Mesendoderm (in vitro differentiated cells): ENCODE results near the gene GNG7.

Experiments
- DNase-seq: peaks from one replicate; pipeline ENCODE4 v3.0.0; 2013
- H2AK5ac ChIP-seq: 2 replicates; pipeline ENCODE4 v1.6.1; 2013; ENCODE audit warnings: low read length, inconsistent platforms
- H2BK120ac ChIP-seq: 2 replicates; pipeline ENCODE4 v1.6.1; 2013; ENCODE audit warnings: low read depth, mild to moderate bottlenecking, low read length, moderate library complexity, mixed read lengths
- H2BK15ac ChIP-seq: replicated peaks from 2 replicates; pipeline ENCODE4 v1.6.1; 2013; ENCODE audit warnings: low read depth, mild to moderate bottlenecking, moderate library complexity
- H2BK5ac ChIP-seq: 2 replicates; pipeline ENCODE4 v1.6.1; 2013; ENCODE audit warnings: low read length, inconsistent platforms
- H3K18ac ChIP-seq: 2 replicates; pipeline ENCODE4 v1.6.1; 2013; ENCODE audit warnings: mild to moderate bottlenecking, low read length, mixed read lengths
- H3K23ac ChIP-seq: one replicate; pipeline ENCODE4 v1.6.1; 2013; ENCODE audit warnings: low read length
- H3K27ac ChIP-seq: 2 replicates; pipeline ENCODE4 v1.5.1; 2013; ENCODE audit warnings: low read depth, mild to moderate bottlenecking, inconsistent platforms, low read length, moderate library complexity
- H3K27me3 ChIP-seq: 2 replicates; pipeline ENCODE4 v1.6.1; 2013; ENCODE audit warnings: low read length, control low read depth, mild to moderate bottlenecking, inconsistent platforms; ENCODE audit not compliant: insufficient read depth, poor library complexity
- H3K36me3 ChIP-seq: 2 replicates; pipeline ENCODE4 v1.6.1; 2013; ENCODE audit warnings: low read length, inconsistent platforms; ENCODE audit not compliant: control insufficient read depth, insufficient read depth
- H3K4ac ChIP-seq: one replicate; pipeline ENCODE4 v1.6.1; 2013; ENCODE audit warnings: low read depth, mild to moderate bottlenecking, low read length, moderate library complexity
- H3K4me1 ChIP-seq: 2 replicates; pipeline ENCODE4 v1.6.1; 2013; ENCODE audit warnings: low read depth, low read length, inconsistent platforms; ENCODE audit not compliant: control insufficient read depth
- H3K4me2 ChIP-seq: 2 replicates; pipeline ENCODE4 v1.6.1; 2013; ENCODE audit warnings: low read length
- H3K4me3 ChIP-seq: 2 replicates; pipeline ENCODE4 v1.5.1; 2013; ENCODE audit warnings: mild to moderate bottlenecking, low read length
- H3K56ac ChIP-seq: one replicate; pipeline ENCODE4 v1.6.1; 2013; ENCODE audit warnings: low read length
- H3K79me1 ChIP-seq: 2 replicates; pipeline ENCODE4 v1.6.1; 2013; ENCODE audit warnings: low read length, inconsistent platforms
- H3K79me2 ChIP-seq: 2 replicates; pipeline ENCODE4 v1.6.1; 2013; ENCODE audit warnings: mild to moderate bottlenecking, low read length; ENCODE audit not compliant: control insufficient read depth, insufficient read depth
- H3K9ac ChIP-seq: 2 replicates; pipeline ENCODE4 v1.6.1; 2013; ENCODE audit warnings: low read length, inconsistent platforms
- H4K5ac ChIP-seq: one replicate; pipeline ENCODE4 v1.6.1; 2013; ENCODE audit warnings: low read length
- H4K8ac ChIP-seq: one replicate; pipeline ENCODE4 v1.6.1; 2013; ENCODE audit warnings: low read depth, mild to moderate bottlenecking, control low read depth, low read length, moderate library complexity
- WGBS: extraction: QIAGEN DNeasy Blood & Tissue Kit; methylation state at CpG from one replicate; pipeline ENCODE4 v1.1.7; 2013; ENCODE audit warnings: low lambda C conversion rate, missing lambda C conversion rate; ENCODE audit not compliant: insufficient coverage; ENCODE audit errors: extremely low coverage; 5-methylcytosine and 5-hydroxymethylcytosine counted together

The GNG7 gene

GRCh38 chr19:2615782-2616181 lies 86.7 kb downstream of the GNG7 start:
- Histone ChIP-seq H4K5ac (no peak overlapping the region), H3K56ac (no peak overlapping the region)
- WGBS = no CpG with 5 or more reads among the region's 6 CpGs

DNA sequence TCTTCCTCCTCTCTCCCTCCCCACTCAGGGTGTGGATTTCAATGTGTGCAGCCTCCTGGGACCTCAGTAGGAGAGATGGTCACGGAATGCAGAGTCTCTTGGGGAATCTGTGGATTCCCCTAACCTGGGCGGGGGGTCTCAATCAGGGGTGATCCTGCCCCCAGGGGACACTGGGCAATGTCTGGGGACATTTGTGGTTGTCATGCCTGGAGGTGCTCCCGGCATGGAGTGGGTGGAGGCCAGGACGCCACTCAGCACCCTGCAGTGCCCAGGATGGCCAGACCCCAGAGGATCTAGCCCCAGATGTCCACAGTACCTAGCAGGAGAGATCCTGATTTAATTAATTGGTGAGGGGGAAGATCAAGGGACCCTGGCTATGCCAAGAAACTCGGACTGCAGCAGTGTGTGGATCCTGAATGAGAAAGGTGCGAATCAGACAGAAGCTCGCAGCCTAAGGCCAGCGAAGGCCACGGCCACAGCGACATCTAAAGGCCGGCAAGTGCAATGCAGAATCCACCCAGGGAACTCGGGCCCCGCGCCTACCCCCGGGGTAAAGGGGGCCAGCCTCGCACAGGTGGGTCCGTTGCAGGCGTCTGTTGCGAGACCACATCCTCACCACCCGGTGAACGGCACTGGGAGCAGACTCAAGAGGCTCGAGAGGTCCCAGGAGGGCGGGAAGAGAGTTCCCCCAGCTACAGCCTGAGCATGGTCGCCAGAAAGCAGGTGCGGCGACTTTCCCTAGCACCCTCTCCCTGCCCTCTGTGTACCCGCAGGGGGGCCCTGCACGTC lies 88.8 kb downstream of the GNG7 start:
- H4K5ac ChIP-seq = no peak overlapping the region
- H3K9ac ChIP-seq = no peak overlapping the region
- no peak overlapping the region for H4K8ac ChIP-seq
- H3K23ac ChIP-seq = no peak overlapping the region
- no peak overlapping the region for H2BK120ac ChIP-seq
- H3K18ac ChIP-seq = peak overlapping the region; percentile 43
- H3K27ac ChIP-seq = no peak overlapping the region
- no peaks in the 10 kb centered on the region for H3K79me2 ChIP-seq
- peak overlapping the region; percentile 12 for H3K56ac ChIP-seq
- H3K36me3 ChIP-seq = no peaks in the 10 kb centered on the region
- H2BK5ac ChIP-seq = no peak overlapping the region
- H3K4me1 ChIP-seq = no peaks in the 10 kb centered on the region
- no peaks in the 10 kb centered on the region for H3K79me1 ChIP-seq
- no peak overlapping the region for H3K4me3 ChIP-seq
- no peak overlapping the region for H2AK5ac ChIP-seq
- no peak overlapping the region for H3K4ac ChIP-seq
- DNase-seq = peak; percentile 73
- WGBS = no CpG with 5 or more reads among the region's 28 CpGs
- no peaks in the 10 kb centered on the region for H3K27me3 ChIP-seq
- no peak overlapping the region for H3K4me2 ChIP-seq
- H2BK15ac ChIP-seq = no peak overlapping the region

More at GRCh38 chr19:2615782-2616181, 86.7 kb downstream of the GNG7 start:
- Histone ChIP-seq H3K27me3 (no peaks in the 10 kb centered on the region), H3K18ac (no peak overlapping the region), H2BK15ac (no peak overlapping the region), H3K27ac (no peak overlapping the region), H2BK5ac (no peak overlapping the region), H3K79me1 (no peaks in the 10 kb centered on the region), H3K4ac (no peak overlapping the region), H2AK5ac (no peak overlapping the region), H3K4me3 (no peak overlapping the region), H3K9ac (no peak overlapping the region), H3K36me3 (no peaks in the 10 kb centered on the region), H3K4me1 (no peaks in the 10 kb centered on the region), H3K79me2 (no peaks in the 10 kb centered on the region), H2BK120ac (no peak overlapping the region), H3K23ac (no peak overlapping the region), H4K8ac (no peak overlapping the region), H3K4me2 (no peak overlapping the region)
- DNase-seq = no peak

DNA sequence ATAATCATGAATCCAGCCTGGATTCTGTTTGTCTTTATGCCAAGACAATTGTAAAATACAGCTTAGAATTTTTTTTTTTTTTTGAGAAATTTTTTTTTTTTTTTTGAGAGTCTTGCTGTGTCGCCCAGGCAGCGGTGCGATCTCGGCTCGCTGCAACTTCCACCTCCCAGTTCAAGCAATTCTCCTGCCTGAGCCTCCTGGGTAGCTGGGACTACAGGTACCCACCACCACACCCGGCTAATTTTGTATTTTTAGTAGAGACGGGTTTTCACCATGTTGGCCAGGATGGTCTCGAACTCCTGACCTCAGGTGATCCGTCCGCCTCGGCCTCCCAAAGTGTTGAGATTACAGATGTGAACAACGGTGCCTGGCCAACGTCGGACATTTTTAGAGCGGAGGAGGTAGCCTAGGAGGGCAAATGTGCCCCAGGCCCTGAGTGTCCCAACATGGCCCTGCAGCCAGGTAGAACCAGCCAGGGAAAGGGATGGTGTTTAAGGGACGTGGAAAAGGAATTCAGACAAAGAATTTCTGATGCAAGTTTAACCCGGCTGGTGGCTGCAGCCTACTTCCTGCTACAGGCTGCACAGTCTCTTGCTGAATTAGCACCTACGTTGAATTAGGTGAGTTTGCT lies 89.8 kb downstream of the GNG7 start:
- no peak overlapping the region for H2BK5ac ChIP-seq
- WGBS = no CpG with 5 or more reads among the region's 18 CpGs

GRCh38 chr19:2611483-2612464 lies 90.7 kb downstream of the GNG7 start:
- no peak overlapping the region for H3K4me3 ChIP-seq
- WGBS = no CpG with 5 or more reads among the region's 34 CpGs
- no peak overlapping the region for H2BK120ac ChIP-seq
- no peak for DNase-seq
- no peak overlapping the region for H3K27ac ChIP-seq
- H3K27me3 ChIP-seq = no peaks in the 10 kb centered on the region
- H3K9ac ChIP-seq = no peak overlapping the region
- no peak overlapping the region for H2AK5ac ChIP-seq
- H3K36me3 ChIP-seq = no peaks in the 10 kb centered on the region
- H3K4me1 ChIP-seq = no peaks in the 10 kb centered on the region
- peak overlapping the region; percentile 65 for H3K18ac ChIP-seq
- no peak overlapping the region for H2BK15ac ChIP-seq
- no peak overlapping the region for H3K4me2 ChIP-seq
- no peaks in the 10 kb centered on the region for H3K79me1 ChIP-seq
- H3K56ac ChIP-seq = no peak overlapping the region
- H2BK5ac ChIP-seq = no peak overlapping the region
- H4K8ac ChIP-seq = no peak overlapping the region
- no peak overlapping the region for H4K5ac ChIP-seq
- peak overlapping the region; percentile 26 for H3K4ac ChIP-seq
- no peak overlapping the region for H3K23ac ChIP-seq
- no peaks in the 10 kb centered on the region for H3K79me2 ChIP-seq

More for the DNA sequence above, 89.8 kb downstream of the GNG7 start:
- H3K4ac ChIP-seq = no peak overlapping the region
- no peaks in the 10 kb centered on the region for H3K27me3 ChIP-seq
- no peaks in the 10 kb centered on the region for H3K79me1 ChIP-seq
- H3K4me1 ChIP-seq = no peaks in the 10 kb centered on the region
- H3K23ac ChIP-seq = no peak overlapping the region
- no peak overlapping the region for H2BK15ac ChIP-seq
- H3K18ac ChIP-seq = peak overlapping the region; percentile 43
- DNase-seq = peak; percentile 80
- H3K27ac ChIP-seq = no peak overlapping the region
- peak overlapping the region; percentile 70 for H3K56ac ChIP-seq
- H3K36me3 ChIP-seq = no peaks in the 10 kb centered on the region
- H3K4me3 ChIP-seq = no peak overlapping the region
- no peak overlapping the region for H2BK120ac ChIP-seq
- H4K8ac ChIP-seq = no peak overlapping the region
- H3K9ac ChIP-seq = no peak overlapping the region
- H3K4me2 ChIP-seq = no peak overlapping the region
- no peak overlapping the region for H4K5ac ChIP-seq
- no peak overlapping the region for H2AK5ac ChIP-seq
- no peaks in the 10 kb centered on the region for H3K79me2 ChIP-seq

DNA sequence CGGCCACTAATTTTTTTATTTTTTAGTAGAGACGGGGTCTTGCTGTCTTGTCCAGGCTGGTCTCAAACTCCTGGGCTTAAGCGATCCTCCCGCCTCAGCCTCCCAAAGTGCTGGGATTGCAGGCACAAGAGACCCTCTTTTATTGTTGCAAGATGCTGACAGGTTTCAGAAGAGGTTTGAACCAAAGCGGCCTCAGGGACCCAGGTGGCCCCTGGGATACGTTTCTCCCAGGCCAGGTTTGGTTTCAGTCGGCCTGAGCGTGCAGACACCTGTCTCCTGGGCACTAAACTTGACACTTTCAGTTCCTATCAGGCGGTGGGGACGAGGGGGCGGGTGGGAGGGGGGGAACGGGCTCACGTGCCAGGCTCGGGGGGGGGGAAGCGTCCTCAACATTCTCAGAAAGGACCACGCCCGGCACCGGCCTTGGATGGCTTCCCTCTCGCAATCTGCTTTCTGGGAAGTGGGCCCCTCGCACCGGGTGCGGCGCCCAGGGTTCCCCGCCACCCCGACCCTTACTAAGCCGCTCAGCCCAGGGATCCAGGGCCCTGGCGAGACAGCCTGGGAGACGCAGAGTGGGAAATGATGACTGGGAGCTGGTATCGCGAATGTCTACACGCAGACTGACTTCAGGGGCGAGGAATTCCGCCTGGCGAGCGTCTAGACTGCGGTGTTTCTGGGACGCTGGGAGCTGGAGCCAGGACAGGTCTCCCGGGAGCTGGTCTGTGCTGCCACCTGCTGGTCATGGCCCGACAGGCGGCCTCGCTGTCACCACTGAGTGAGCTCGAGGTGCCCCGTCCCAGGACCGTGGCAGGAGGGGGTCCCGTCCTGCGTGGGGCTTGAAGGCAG lies 91.6 kb downstream of the GNG7 start:
- Histone ChIP-seq H3K79me2 (no peaks in the 10 kb centered on the region), H3K18ac (peak overlapping the region; percentile 30), H3K4me3 (no peak overlapping the region), H3K27ac (peak overlapping the region; percentile 65), H2BK120ac (peak overlapping the region; percentile 4), H3K4me1 (no peaks in the 10 kb centered on the region), H3K4me2 (peak overlapping the region; percentile 66), H3K56ac (peak overlapping the region; percentile 88), H3K4ac (peak overlapping the region; percentile 28), H2BK5ac (no peak overlapping the region), H4K5ac (no peak overlapping the region), H3K36me3 (no peaks in the 10 kb centered on the region), H2AK5ac (no peak overlapping the region), H3K79me1 (no peaks in the 10 kb centered on the region), H4K8ac (no peak overlapping the region), H3K27me3 (no peaks in the 10 kb centered on the region), H2BK15ac (no peak overlapping the region), H3K9ac (peak overlapping the region; percentile 68), H3K23ac (no peak overlapping the region)
- DNase-seq = peak; percentile 96
- WGBS = no CpG with 5 or more reads among the region's 46 CpGs
